ENCODE measurements around the gene GPR55. TPM values are rescaled to one million over a fixed set of nuclear protein-coding genes. Genes with fewer than 3 reads are reported as not detected.

GPR55 gene
- total and polyA plus RNA-seq, 10 of the 15 experiments (the other 5 are each of a cell fraction or from before 2014, with no cell fraction given): 2.1 to 30.1 (median 16.2) TPM

DNA sequence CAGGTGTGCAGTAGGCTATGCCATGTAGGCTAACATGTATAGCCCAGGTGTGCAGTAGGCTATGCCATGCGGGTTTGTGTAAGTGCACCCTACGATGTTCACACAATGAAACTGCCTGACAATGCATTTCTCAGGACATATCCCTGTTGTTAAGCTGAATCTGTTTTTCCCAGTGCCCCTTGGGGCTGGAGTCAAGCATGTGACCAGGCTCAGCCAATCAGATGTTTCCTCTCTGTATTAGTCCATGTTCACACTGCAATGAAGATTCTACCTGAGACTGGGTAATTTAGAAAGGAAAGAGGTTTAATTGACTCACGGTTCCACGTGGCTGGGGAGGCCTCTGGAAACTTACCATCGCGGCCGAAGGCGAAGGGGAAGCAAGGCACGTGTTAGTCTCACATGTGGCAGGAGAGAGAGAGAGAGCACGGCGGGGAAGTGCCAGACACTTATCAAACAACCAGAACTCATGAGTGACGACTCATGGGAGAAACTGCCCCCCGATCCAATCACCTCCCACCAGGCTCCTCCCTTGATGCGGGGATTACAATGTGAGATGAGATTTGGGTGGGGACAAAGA is 36.1 kb downstream of the GPR55 start:
- Histone ChIP-seq H3K27ac (ENCODE audit: control insufficient read depth, insufficient read depth) (no peak overlapping the region), H3K36me3 (ENCODE audit: control insufficient read depth in 2 of 2, insufficient read depth in 2 of 2, low read length in 1 of 2) (no peaks in the 10 kb centered on the region), H3K79me2 (ENCODE audit: control insufficient read depth, insufficient read depth, low read length) (no peaks in the 10 kb centered on the region), H3K9ac (ENCODE audit: control insufficient read depth, insufficient read depth, low read length) (no peak overlapping the region), H4K20me1 (ENCODE audit: control insufficient read depth, insufficient read depth) (no peaks in the 10 kb centered on the region), H3K4me1 (ENCODE audit: control insufficient read depth, insufficient read depth, low read length) (peaks cover 33% of the 10 kb centered on the region), H2AFZ (ENCODE audit: control insufficient read depth, low read depth, low read length) (no peak overlapping the region), H3K9me3 (replicated peaks; ENCODE audit: control insufficient read depth, insufficient read depth, low read length) (peaks cover 1% of the 10 kb centered on the region; the same call in 2 of the 3 replicates), H3K4me3 (no peak overlapping the region), H3K27me3 (replicated peaks in 1 of 2; ENCODE audit: control insufficient read depth in 2 of 2, insufficient read depth in 2 of 2, low read length in 1 of 2) (no peaks in the 10 kb centered on the region), H3K4me2 (ENCODE audit: control insufficient read depth, insufficient read depth) (no peak overlapping the region)
- ChIA-PET SMC1A (ENCODE audit: uncharacterized antibody, unreplicated experiment) (interaction anchor here (1.5 kb wide), 1 partner anchor 11 kb away, joined by 4 read pairs; no protein-coding TSS in a partner anchor), CTCF (interaction anchor here (0.6 to 1.2 kb wide), 2 partner anchors 13 to 470 kb away, joined by 3 to 4 read pairs; no protein-coding TSS in a partner anchor), POLR2A (interaction anchor here (0.6 kb wide), 1 partner anchor 134 kb away, joined by 5 read pairs; no protein-coding TSS in a partner anchor), RAD21 (ENCODE audit: unreplicated experiment) (interaction anchor here (1.4 kb wide), 1 partner anchor 9 kb away, joined by 4 read pairs; no protein-coding TSS in a partner anchor)
- WGBS (ENCODE audit: insufficient coverage, insufficient replicate concordance, low lambda C conversion rate, missing lambda C conversion rate): 75% methylated on average over 14 of the region's 14 CpGs
- FAIRE-seq: no peak
- in situ Hi-C loops (cut with MboI) (no loop called here), intact Hi-C loops (cut with micrococcal nuclease; ENCODE audit: unreplicated experiment) (no loop called here)
- ATAC-seq: no peak
- TF ChIP-seq REST (IDR thresholded peaks at IDR 0.05; ENCODE audit: low read depth, low read length) (no peak), BHLHE40 (IDR thresholded peaks at IDR 0.05; ENCODE audit: borderline replicate concordance in 1 of 2, low read depth in 2 of 2, low read length in 1 of 2) (0 out of 4 replicates have a peak, but pooled peaks of 1 of the 2 experiments have one; percentile 14)
- BruUV-seq (replicated peaks): no TSS peak
- no peak for DNase-seq (ENCODE audit: low read depth, low spot score)
